K562 (cell line): ENCODE measurements around the gene ATG4D. TPM values are rescaled to one million over a fixed set of nuclear protein-coding genes. Genes with fewer than 3 reads are reported as not detected.

Source experiments
- ARID1B ChIP-seq: fragments of 450-650 bp; IDR thresholded peaks from 2 replicates; pipeline ENCODE4 v1.6.1; 2016; ENCODE audit warnings: antibody characterized with exemption, mild to moderate bottlenecking, inconsistent platforms
- CEBPG ChIP-seq, 3 experiments: fragments of 200-800 bp in 1 of 3; sonication (Bioruptor generic) in 1 of 3; sonication (generic) in 1 of 3; formaldehyde crosslinking in 1 of 3; IDR thresholded peaks in 2 of 3; conservative IDR thresholded peaks in 1 of 3; 2 replicates each; pipeline versions ENCODE4 v1.6.1 to v1.8.0; 2016 to 2022; ENCODE audit warnings: missing compliant biosample characterization in 2 of 3, missing genetic modification characterization in 2 of 3, mild to moderate bottlenecking in 1 of 3, missing genetic modification reagents in 1 of 3
- CXXC5 ChIP-seq: fragments of 250-450 bp; sonication (Bioruptor Pico); IDR thresholded peaks from 2 replicates; pipeline ENCODE4 v1.8.0; 2022; ENCODE audit warnings: inconsistent platforms, mild to moderate bottlenecking, moderate library complexity
- DLX4 ChIP-seq: fragments of 250-450 bp; sonication (Bioruptor Pico); IDR thresholded peaks from 2 replicates; pipeline ENCODE4 v1.6.1; 2021; ENCODE audit warnings: mild to moderate bottlenecking
- HMG20B ChIP-seq: fragments of 250-450 bp; sonication (Bioruptor Pico); IDR thresholded peaks from 2 replicates; pipeline ENCODE4 v1.5.0; 2021; ENCODE audit warnings: mild to moderate bottlenecking
- IFI16 ChIP-seq: fragments of 250-450 bp; sonication (Bioruptor Pico); IDR thresholded peaks from 2 replicates; pipeline ENCODE4 v2.1.2; 2022; ENCODE audit warnings: mild to moderate bottlenecking, inconsistent platforms
- KAT2B ChIP-seq: IDR thresholded peaks from one replicate; pipeline ENCODE4 v1.6.1; 2012; ENCODE audit warnings: low read depth, mild to moderate bottlenecking, control low read depth, inconsistent platforms, low read length, moderate library complexity
- KHSRP ChIP-seq: fragments of 450-650 bp; IDR thresholded peaks from 2 replicates; pipeline ENCODE4 v1.6.1; 2017
- KLF1 ChIP-seq: fragments of 450-650 bp; IDR thresholded peaks from 2 replicates; pipeline ENCODE4 v1.6.1; 2016; ENCODE audit warnings: missing genetic modification characterization, missing compliant biosample characterization
- RBM15 ChIP-seq: fragments of 200-400 bp; formaldehyde crosslinking; IDR thresholded peaks from 2 replicates; pipeline ENCODE4 v1.6.1; 2018; ENCODE audit warnings: mild to moderate bottlenecking, low read length, moderate library complexity; ENCODE audit not compliant: insufficient read depth
- RBM22 ChIP-seq: fragments of 200-400 bp; formaldehyde crosslinking; IDR thresholded peaks from 2 replicates; pipeline ENCODE4 v1.6.1; 2018; ENCODE audit warnings: low read length, low read depth; ENCODE audit not compliant: poor library complexity, severe bottlenecking
- SMARCA5 ChIP-seq: fragments of 450-650 bp; IDR thresholded peaks from 2 replicates; pipeline ENCODE4 v1.6.1; 2016
- SREBF2 ChIP-seq: sonication (generic); formaldehyde crosslinking; IDR thresholded peaks from 2 replicates; pipeline ENCODE4 v1.4.0; 2020; ENCODE audit warnings: mild to moderate bottlenecking, missing genetic modification reagents
- ZBTB34 ChIP-seq: fragments of 250-450 bp; sonication (Bioruptor Pico); IDR thresholded peaks from 2 replicates; pipeline ENCODE4 v1.8.0; 2021; ENCODE audit warnings: mild to moderate bottlenecking, moderate library complexity
- ZNF324 ChIP-seq: fragments of 250-450 bp; sonication (Bioruptor Pico); IDR thresholded peaks from 2 replicates; pipeline ENCODE4 v1.4.0; 2020; ENCODE audit warnings: mild to moderate bottlenecking
- ZNF668 ChIP-seq: fragments of 250-450 bp; sonication (Bioruptor Pico); IDR thresholded peaks from 2 replicates; pipeline ENCODE4 v1.8.0; 2022; ENCODE audit warnings: mild to moderate bottlenecking, inconsistent platforms
- polyA plus RNA-seq, 8 experiments: library from polyadenylated mRNA; depleted of rRNA in 4 of 8; stranded (reverse) in 5 of 8; unstranded in 3 of 8; fragments of >200 nt; fragmentation: Nextera tagmentation in 2 of 8; fragmentation: Illumina TruSeq in 1 of 8; extraction: Ambion mirVana in 2 of 8; extraction: Trizol in 1 of 8; gene quantifications; 2 replicates each; pipeline versions ENCODE4 v1.2.1 to v1.2.3, GENCODE V29; 2011 to 2014; ENCODE audit warnings: inconsistent platforms in 1 of 8, missing spikeins in 1 of 8
- total RNA-seq, 7 experiments: library from RNA; depleted of rRNA in 6 of 7; stranded (reverse); fragments of >200 nt in 6 of 7; fragmentation: Illumina TruSeq in 2 of 7; extraction: Trizol in 2 of 7; gene quantifications; 2 replicates each; pipeline versions ENCODE4 v1.2.1 to v1.2.3, GENCODE V29; 2011 to 2021; ENCODE audit warnings: low replicate concordance in 1 of 7
- TF ChIP-seq, protein P1 (sequence below): fragments of 250-450 bp; sonication (Bioruptor Pico); IDR thresholded peaks from 2 replicates; pipeline ENCODE4 v1.4.0; 2020; ENCODE audit warnings: mild to moderate bottlenecking, moderate library complexity, borderline replicate concordance
- TF ChIP-seq, protein P2 (sequence below): sonication (generic); formaldehyde crosslinking; IDR thresholded peaks from 2 replicates; pipeline ENCODE4 v1.8.0; 2022; ENCODE audit warnings: missing genetic modification reagents, mild to moderate bottlenecking, borderline replicate concordance
- TF ChIP-seq, protein P3 (sequence below): fragments of 450-650 bp; formaldehyde crosslinking; IDR thresholded peaks from 2 replicates; pipeline ENCODE4 v1.4.0; 2022; ENCODE audit warnings: missing genetic modification characterization

The ATG4D gene
- total and polyA plus RNA-seq, 9 of the 15 experiments (the other 6 are each of a cell fraction or from before 2014, with no cell fraction given), result 0.51 to 66.1 (median 22.9) TPM

GRCh38 chr19:10568826-10569651, 25.3 kb downstream of the ATG4D start, which contains the start of gene CDKN2D (continued):
- no peak for TF ChIP-seq ZNF668 (CRISPR knock-in tag)
- TF ChIP-seq RBM22, result peak; percentile 22
- no peak for TF ChIP-seq IFI16 (CRISPR knock-in tag)
- TF ChIP-seq CXXC5 (CRISPR knock-in tag), result peak; percentile 94
- TF ChIP-seq SMARCA5, result no peak
- TF ChIP-seq ZNF324, result no peak
- TF ChIP-seq KAT2B, result no peak
- TF ChIP-seq, protein P1, sequence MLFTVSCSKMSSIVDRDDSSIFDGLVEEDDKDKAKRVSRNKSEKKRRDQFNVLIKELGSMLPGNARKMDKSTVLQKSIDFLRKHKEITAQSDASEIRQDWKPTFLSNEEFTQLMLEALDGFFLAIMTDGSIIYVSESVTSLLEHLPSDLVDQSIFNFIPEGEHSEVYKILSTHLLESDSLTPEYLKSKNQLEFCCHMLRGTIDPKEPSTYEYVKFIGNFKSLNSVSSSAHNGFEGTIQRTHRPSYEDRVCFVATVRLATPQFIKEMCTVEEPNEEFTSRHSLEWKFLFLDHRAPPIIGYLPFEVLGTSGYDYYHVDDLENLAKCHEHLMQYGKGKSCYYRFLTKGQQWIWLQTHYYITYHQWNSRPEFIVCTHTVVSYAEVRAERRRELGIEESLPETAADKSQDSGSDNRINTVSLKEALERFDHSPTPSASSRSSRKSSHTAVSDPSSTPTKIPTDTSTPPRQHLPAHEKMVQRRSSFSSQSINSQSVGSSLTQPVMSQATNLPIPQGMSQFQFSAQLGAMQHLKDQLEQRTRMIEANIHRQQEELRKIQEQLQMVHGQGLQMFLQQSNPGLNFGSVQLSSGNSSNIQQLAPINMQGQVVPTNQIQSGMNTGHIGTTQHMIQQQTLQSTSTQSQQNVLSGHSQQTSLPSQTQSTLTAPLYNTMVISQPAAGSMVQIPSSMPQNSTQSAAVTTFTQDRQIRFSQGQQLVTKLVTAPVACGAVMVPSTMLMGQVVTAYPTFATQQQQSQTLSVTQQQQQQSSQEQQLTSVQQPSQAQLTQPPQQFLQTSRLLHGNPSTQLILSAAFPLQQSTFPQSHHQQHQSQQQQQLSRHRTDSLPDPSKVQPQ (CRISPR knock-in tag), result no peak
- TF ChIP-seq KHSRP, result no peak
- TF ChIP-seq SREBF2, result no peak
- TF ChIP-seq, protein P2, sequence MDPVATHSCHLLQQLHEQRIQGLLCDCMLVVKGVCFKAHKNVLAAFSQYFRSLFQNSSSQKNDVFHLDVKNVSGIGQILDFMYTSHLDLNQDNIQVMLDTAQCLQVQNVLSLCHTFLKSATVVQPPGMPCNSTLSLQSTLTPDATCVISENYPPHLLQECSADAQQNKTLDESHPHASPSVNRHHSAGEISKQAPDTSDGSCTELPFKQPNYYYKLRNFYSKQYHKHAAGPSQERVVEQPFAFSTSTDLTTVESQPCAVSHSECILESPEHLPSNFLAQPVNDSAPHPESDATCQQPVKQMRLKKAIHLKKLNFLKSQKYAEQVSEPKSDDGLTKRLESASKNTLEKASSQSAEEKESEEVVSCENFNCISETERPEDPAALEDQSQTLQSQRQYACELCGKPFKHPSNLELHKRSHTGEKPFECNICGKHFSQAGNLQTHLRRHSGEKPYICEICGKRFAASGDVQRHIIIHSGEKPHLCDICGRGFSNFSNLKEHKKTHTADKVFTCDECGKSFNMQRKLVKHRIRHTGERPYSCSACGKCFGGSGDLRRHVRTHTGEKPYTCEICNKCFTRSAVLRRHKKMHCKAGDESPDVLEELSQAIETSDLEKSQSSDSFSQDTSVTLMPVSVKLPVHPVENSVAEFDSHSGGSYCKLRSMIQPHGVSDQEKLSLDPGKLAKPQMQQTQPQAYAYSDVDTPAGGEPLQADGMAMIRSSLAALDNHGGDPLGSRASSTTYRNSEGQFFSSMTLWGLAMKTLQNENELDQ (CRISPR knock-in tag), result no peak
- TF ChIP-seq RBM15, result no peak
- TF ChIP-seq DLX4, result no peak
- TF ChIP-seq ZBTB34 (CRISPR knock-in tag), result no peak
- TF ChIP-seq HMG20B (CRISPR knock-in tag), result no peak
- TF ChIP-seq, protein P3, sequence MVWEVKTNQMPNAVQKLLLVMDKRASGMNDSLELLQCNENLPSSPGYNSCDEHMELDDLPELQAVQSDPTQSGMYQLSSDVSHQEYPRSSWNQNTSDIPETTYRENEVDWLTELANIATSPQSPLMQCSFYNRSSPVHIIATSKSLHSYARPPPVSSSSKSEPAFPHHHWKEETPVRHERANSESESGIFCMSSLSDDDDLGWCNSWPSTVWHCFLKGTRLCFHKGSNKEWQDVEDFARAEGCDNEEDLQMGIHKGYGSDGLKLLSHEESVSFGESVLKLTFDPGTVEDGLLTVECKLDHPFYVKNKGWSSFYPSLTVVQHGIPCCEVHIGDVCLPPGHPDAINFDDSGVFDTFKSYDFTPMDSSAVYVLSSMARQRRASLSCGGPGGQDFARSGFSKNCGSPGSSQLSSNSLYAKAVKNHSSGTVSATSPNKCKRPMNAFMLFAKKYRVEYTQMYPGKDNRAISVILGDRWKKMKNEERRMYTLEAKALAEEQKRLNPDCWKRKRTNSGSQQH (CRISPR knock-in tag), result peak; percentile 98
- TF ChIP-seq CEBPG (CRISPR knock-in tag; IDR thresholded peaks at IDR 0.05), result peak; percentile 61
- no peak for TF ChIP-seq CEBPG (tag; conservative IDR thresholded peaks at IDR 0.05 in 1 of 2, IDR thresholded peaks at IDR 0.05 in 1 of 2)
- TF ChIP-seq KLF1 (tag), result no peak
- no peak; the same call in 1 of the 2 replicates for TF ChIP-seq ARID1B
